Measurements from ENCODE around the gene CHRNB4. TPM values are rescaled to one million over a fixed set of nuclear protein-coding genes. Genes with fewer than 3 reads are reported as not detected.

Gene CHRNB4
- total and polyA plus RNA-seq, 4 donors = not detected

GRCh38 chr15:78619022-78619950 lies 21.7 kb downstream of the CHRNB4 start:
- peaks cover 4 to 26% (median 12%) of the 10 kb centered on the region in 4 donors for H3K27me3 ChIP-seq (ENCODE audit: control insufficient read depth in 4 of 4, insufficient read depth in 4 of 4, low read length in 3 of 4)
- H3K9ac ChIP-seq (ENCODE audit: low read depth in 1 of 2, low read length in 2 of 2) = no peak overlapping the region
- H3K27ac ChIP-seq (ENCODE audit: low read depth in 1 of 2, low read length in 2 of 2) = no peak overlapping the region
- H3K4me1 ChIP-seq (ENCODE audit: control insufficient read depth in 4 of 4, insufficient read depth in 4 of 4, low read length in 3 of 4) = peaks cover 0 to 14% (median 3%) of the 10 kb centered on the region in 4 donors
- 39% methylated on average over 20 of the region's 20 CpGs for WGBS
- no peaks in the 10 kb centered on the region for H3K36me3 ChIP-seq (ENCODE audit: control insufficient read depth in 4 of 4, insufficient read depth in 3 of 4, low read depth in 1 of 4, low read length in 3 of 4)
- no peak for TF ChIP-seq SP1 (IDR thresholded peaks at IDR 0.05)
- no peak for TF ChIP-seq FOXA1 (IDR thresholded peaks at IDR 0.05)
- TF ChIP-seq CTCF (IDR thresholded peaks at IDR 0.05; ENCODE audit: low read depth, low read length, missing input control) = no peak
- TF ChIP-seq RAD21 (IDR thresholded peaks at IDR 0.05) = no peak
- no peak for TF ChIP-seq YY1 (IDR thresholded peaks at IDR 0.05)
- no peak for TF ChIP-seq JUND (IDR thresholded peaks at IDR 0.05)
- no peak for TF ChIP-seq HNF4A (conservative IDR thresholded peaks at IDR 0.05)
- TF ChIP-seq ATF3 (IDR thresholded peaks at IDR 0.05) = no peak
- no peak for TF ChIP-seq NR2F2 (IDR thresholded peaks at IDR 0.05)
- DNase-seq (ENCODE audit: low spot score) = no peak
- no peak overlapping the region for H3K4me3 ChIP-seq (ENCODE audit: low read depth in 1 of 3, low read length in 3 of 3)
- H3K9me3 ChIP-seq (ENCODE audit: control insufficient read depth in 4 of 4, low read length in 3 of 4) = no peaks in the 10 kb centered on the region

GRCh38 chr15:78618490-78618934 lies 22.5 kb downstream of the CHRNB4 start:
- H3K4me1 ChIP-seq (ENCODE audit: control insufficient read depth in 4 of 4, insufficient read depth in 4 of 4, low read length in 3 of 4) = peaks cover 0 to 14% (median 3%) of the 10 kb centered on the region in 4 donors
- H3K27me3 ChIP-seq (ENCODE audit: control insufficient read depth in 4 of 4, insufficient read depth in 4 of 4, low read length in 3 of 4) = peaks cover 4 to 26% (median 12%) of the 10 kb centered on the region in 4 donors
- H3K27ac ChIP-seq (ENCODE audit: low read depth in 1 of 2, low read length in 2 of 2) = no peak overlapping the region
- no peak overlapping the region for H3K4me3 ChIP-seq (ENCODE audit: low read depth in 1 of 3, low read length in 3 of 3)
- 26% methylated on average over 8 of the region's 8 CpGs for WGBS
- TF ChIP-seq HNF4A (conservative IDR thresholded peaks at IDR 0.05) (no peak), FOXA1 (IDR thresholded peaks at IDR 0.05) (no peak), CTCF (IDR thresholded peaks at IDR 0.05; ENCODE audit: low read depth, low read length, missing input control) (peak; percentile 78), RAD21 (IDR thresholded peaks at IDR 0.05) (peak; percentile 91 to 94)
- peak; percentile 88 for DNase-seq (ENCODE audit: low spot score)
- no peaks in the 10 kb centered on the region for H3K36me3 ChIP-seq (ENCODE audit: control insufficient read depth in 4 of 4, insufficient read depth in 3 of 4, low read depth in 1 of 4, low read length in 3 of 4)
- H3K9ac ChIP-seq (ENCODE audit: low read depth in 1 of 2, low read length in 2 of 2) = no peak overlapping the region
- H3K9me3 ChIP-seq (ENCODE audit: control insufficient read depth in 4 of 4, low read length in 3 of 4) = no peaks in the 10 kb centered on the region

GRCh38 chr15:78618064-78618463 lies 22.9 kb downstream of the CHRNB4 start:
- TF ChIP-seq MAX (IDR thresholded peaks at IDR 0.05) (no peak), CTCF (IDR thresholded peaks at IDR 0.05; ENCODE audit: low read depth, low read length, missing input control) (no peak), HNF4A (conservative IDR thresholded peaks at IDR 0.05) (no peak), FOXA2 (IDR thresholded peaks at IDR 0.05) (no peak), YY1 (IDR thresholded peaks at IDR 0.05) (no peak), HNF4G (IDR thresholded peaks at IDR 0.05) (no peak), GABPA (IDR thresholded peaks at IDR 0.05 in 1 of 2, conservative IDR thresholded peaks at IDR 0.05 in 1 of 2) (no peak), ZBTB33 (IDR thresholded peaks at IDR 0.05) (no peak), FOXA1 (IDR thresholded peaks at IDR 0.05) (no peak), JUND (IDR thresholded peaks at IDR 0.05) (no peak)
- Histone ChIP-seq H3K36me3 (ENCODE audit: control insufficient read depth in 4 of 4, insufficient read depth in 3 of 4, low read depth in 1 of 4, low read length in 3 of 4) (no peaks in the 10 kb centered on the region), H3K27me3 (ENCODE audit: control insufficient read depth in 4 of 4, insufficient read depth in 4 of 4, low read length in 3 of 4) (peaks cover 4 to 23% (median 12%) of the 10 kb centered on the region in 4 donors), H3K9ac (ENCODE audit: low read depth in 1 of 2, low read length in 2 of 2) (no peak overlapping the region), H3K27ac (ENCODE audit: low read depth in 1 of 2, low read length in 2 of 2) (no peak overlapping the region), H3K4me3 (ENCODE audit: low read depth in 1 of 3, low read length in 3 of 3) (no peak overlapping the region), H3K9me3 (ENCODE audit: control insufficient read depth in 4 of 4, low read length in 3 of 4) (no peaks in the 10 kb centered on the region), H3K4me1 (ENCODE audit: control insufficient read depth in 4 of 4, insufficient read depth in 4 of 4, low read length in 3 of 4) (peaks cover 0 to 14% (median 3%) of the 10 kb centered on the region in 4 donors)
- 83% methylated on average over 8 of the region's 8 CpGs for WGBS
- DNase-seq (ENCODE audit: low spot score) = no peak
